ENCODE data around the gene PI4K2A.

DNA sequence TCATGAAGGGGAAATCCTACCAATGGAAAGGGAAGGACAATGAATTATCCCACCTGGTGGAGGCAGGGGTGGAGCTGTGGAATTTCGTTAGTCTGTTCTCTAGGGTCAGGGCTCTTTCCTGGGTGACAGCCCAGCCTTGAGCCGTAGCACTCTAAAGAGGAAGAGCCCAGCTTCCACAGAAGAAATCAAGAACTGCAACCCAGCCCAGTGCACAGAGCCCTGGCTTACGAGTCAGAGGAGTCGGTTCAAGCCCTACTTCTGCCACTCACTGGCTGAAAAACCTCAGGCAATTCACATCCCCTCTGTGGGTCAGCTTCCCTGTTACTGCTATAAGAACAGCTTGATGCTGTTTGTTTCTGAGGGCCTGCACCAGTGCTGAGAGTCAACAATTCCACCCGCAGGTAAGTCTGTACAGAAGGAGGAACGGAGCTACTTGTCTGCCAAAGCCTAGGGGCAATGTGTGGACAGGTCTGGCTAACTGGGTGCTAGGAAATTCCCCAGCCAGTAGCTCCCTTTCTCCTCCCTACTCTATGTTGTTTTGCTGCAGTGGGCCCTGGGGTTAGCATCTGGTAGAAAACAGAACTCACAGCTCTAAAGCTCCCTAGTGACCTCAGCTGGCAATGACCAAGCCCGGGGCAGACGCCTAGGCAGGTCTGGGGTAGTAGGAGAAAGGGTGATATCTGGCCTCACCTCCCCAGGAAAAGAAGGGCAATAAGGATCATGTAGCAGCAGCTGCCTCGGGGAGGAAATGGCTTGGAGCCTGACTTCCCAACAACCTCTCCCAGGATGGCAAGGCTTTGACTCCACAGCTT, 43.3 kb downstream of the PI4K2A start:
- TF ChIP-seq, protein P1, sequence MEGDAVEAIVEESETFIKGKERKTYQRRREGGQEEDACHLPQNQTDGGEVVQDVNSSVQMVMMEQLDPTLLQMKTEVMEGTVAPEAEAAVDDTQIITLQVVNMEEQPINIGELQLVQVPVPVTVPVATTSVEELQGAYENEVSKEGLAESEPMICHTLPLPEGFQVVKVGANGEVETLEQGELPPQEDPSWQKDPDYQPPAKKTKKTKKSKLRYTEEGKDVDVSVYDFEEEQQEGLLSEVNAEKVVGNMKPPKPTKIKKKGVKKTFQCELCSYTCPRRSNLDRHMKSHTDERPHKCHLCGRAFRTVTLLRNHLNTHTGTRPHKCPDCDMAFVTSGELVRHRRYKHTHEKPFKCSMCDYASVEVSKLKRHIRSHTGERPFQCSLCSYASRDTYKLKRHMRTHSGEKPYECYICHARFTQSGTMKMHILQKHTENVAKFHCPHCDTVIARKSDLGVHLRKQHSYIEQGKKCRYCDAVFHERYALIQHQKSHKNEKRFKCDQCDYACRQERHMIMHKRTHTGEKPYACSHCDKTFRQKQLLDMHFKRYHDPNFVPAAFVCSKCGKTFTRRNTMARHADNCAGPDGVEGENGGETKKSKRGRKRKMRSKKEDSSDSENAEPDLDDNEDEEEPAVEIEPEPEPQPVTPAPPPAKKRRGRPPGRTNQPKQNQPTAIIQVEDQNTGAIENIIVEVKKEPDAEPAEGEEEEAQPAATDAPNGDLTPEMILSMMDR (IDR thresholded peaks at IDR 0.05; ENCODE audit: low read depth, low read length) = no peak
- no peak for TF ChIP-seq EZH2phosphoT487 (IDR thresholded peaks at IDR 0.05; ENCODE audit: low read depth)
